ENCODE data around the gene RANBP10.

DNA sequence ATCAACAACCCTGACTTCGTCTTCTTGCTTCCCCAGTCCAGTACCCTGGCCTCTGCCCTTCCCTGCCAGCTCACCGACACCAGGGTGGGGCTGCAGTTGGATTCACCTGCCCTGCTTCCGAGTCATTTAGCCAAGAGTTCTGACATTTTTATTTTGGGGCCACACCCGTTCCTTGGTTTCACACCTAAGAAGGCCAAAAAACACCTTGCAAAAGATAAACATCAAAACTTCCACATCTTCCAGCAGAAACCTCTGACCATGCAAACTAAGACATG, 45.5 kb downstream of the RANBP10 start:
- TF ChIP-seq EZH2phosphoT487 (conservative IDR thresholded peaks at IDR 0.05; ENCODE audit: low read length), result no peak
- TF ChIP-seq, protein P1, sequence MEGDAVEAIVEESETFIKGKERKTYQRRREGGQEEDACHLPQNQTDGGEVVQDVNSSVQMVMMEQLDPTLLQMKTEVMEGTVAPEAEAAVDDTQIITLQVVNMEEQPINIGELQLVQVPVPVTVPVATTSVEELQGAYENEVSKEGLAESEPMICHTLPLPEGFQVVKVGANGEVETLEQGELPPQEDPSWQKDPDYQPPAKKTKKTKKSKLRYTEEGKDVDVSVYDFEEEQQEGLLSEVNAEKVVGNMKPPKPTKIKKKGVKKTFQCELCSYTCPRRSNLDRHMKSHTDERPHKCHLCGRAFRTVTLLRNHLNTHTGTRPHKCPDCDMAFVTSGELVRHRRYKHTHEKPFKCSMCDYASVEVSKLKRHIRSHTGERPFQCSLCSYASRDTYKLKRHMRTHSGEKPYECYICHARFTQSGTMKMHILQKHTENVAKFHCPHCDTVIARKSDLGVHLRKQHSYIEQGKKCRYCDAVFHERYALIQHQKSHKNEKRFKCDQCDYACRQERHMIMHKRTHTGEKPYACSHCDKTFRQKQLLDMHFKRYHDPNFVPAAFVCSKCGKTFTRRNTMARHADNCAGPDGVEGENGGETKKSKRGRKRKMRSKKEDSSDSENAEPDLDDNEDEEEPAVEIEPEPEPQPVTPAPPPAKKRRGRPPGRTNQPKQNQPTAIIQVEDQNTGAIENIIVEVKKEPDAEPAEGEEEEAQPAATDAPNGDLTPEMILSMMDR (IDR thresholded peaks at IDR 0.05; ENCODE audit: insufficient read depth, low read length, poor library complexity, severe bottlenecking), result no peak
